DMS79 treated with DMSO at 0.1 percent for 48 hours (cell line): ENCODE results near the gene TAC1.
A peak's percentile ranks its signal among the peaks of the same experiment; 100 is the strongest.
"Not testable (repeated sequence)": the region's sequence is repeated elsewhere in the genome, so short reads cannot be mapped to it uniquely, and the experiment has no call there.

Experiments
- DNase-seq: peaks from one replicate; lab custom pipeline; 2025; lab: John Stamatoyannopoulos, UW

Gene TAC1

GRCh38 chr7:97731736-97732564, at the start of gene TAC1:
Gene TAC1, plus strand, starts transcription at chr7:97732086. Its CDS starts 527 bp downstream, at chr7:97732613.
- no peak for DNase-seq

GRCh38 chr7:97685952-97686351, 45.9 kb upstream of the TAC1 start:
- DNase-seq = no peak

- no peak for DNase-seq
Observed at GRCh38 chr7:97693586-97693985, 38.3 kb upstream of the TAC1 start.

- no peak for DNase-seq
Observed at GRCh38 chr7:97694355-97694754, 37.5 kb upstream of the TAC1 start.

GRCh38 chr7:97697396-97697795, 34.5 kb upstream of the TAC1 start:
- no peak for DNase-seq

- no peak for DNase-seq
Observed at GRCh38 chr7:97722386-97722785, 9.5 kb upstream of the TAC1 start.

- DNase-seq = no peak
Observed at GRCh38 chr7:97732565-97733275, 834 bp downstream of the TAC1 start.

GRCh38 chr7:97733276-97734161, 1.6 kb downstream of the TAC1 start:
- peak; percentile 47 for DNase-seq

GRCh38 chr7:97734255-97734654, 2.4 kb downstream of the TAC1 start:
- DNase-seq = no peak

GRCh38 chr7:97735075-97735474, 3.2 kb downstream of the TAC1 start:
- DNase-seq = no peak

- no peak for DNase-seq
Observed at GRCh38 chr7:97748482-97748881, 16.6 kb downstream of the TAC1 start.

GRCh38 chr7:97751566-97751965, 19.7 kb downstream of the TAC1 start:
- DNase-seq = no peak

- no peak for DNase-seq
Observed at GRCh38 chr7:97752215-97752614, 20.3 kb downstream of the TAC1 start.

- no peak for DNase-seq
Observed at GRCh38 chr7:97757824-97758223, 25.9 kb downstream of the TAC1 start.

- no peak for DNase-seq
Observed at GRCh38 chr7:97770850-97771249, 39.0 kb downstream of the TAC1 start.

GRCh38 chr7:97771576-97771975, 39.7 kb downstream of the TAC1 start:
- DNase-seq = no peak

GRCh38 chr7:97772045-97772901, 40.4 kb downstream of the TAC1 start:
- no peak for DNase-seq

- not testable (repeated sequence) for DNase-seq
Observed at GRCh38 chr7:97786398-97786797, 54.5 kb downstream of the TAC1 start.
